Retinal pigment epithelial cell (primary cell): ENCODE data around the gene CINP.

Source experiments
- DNase-seq: peaks from one replicate; pipeline ENCODE4 v3.0.0-alpha.2; 2010; ENCODE audit warnings: low read depth
- H3K4me3 ChIP-seq: 2 replicates; pipeline ENCODE4 v1.5.1; 2011; ENCODE audit warnings: mild to moderate bottlenecking, low read length, control low read depth, moderate library complexity
- TF ChIP-seq, protein P1 (sequence below): conservative IDR thresholded peaks from 2 replicates; pipeline ENCODE4 v1.5.1; 2011; ENCODE audit warnings: low read depth, low read length, control low read depth, inconsistent platforms

CINP gene

DNA sequence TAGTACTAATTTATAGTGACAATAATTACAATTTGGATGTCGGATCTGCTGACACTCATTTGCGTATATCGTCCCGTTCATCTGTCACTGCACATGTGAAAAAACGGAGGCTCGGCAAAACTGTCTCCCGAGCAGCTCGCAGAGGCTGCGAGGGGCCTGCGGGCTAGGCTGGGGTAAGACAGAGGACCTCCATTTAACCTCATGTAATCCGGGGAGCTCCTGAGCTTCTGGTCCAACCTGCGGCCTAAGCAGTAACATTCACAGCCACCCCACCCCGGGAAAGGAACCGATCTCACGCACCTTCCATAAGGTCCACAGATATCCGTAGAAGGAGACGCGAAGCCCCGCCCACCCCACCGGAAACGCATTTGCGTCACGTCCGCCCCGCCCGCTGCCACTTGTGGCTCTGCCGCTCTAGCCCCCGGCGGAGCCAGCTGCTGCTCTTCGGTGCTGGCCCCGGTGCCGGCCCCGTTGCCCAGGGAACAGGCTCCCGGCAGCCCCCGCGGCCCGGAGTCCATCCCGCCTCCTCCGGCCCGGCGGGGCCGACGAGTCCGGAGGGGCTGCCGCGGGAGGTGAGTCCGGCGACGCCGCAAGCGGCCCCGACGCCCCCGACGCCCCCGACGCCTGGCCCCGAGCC, at the start of gene CINP, which contains the start of gene TECPR2:
TSS of gene CINP (minus strand) at position 346 of the 637 bp plus-strand sequence. CDS start at position 307, 39 bp downstream.
TSS of gene TECPR2 (plus strand) at position 397 of the 637 bp plus-strand sequence. CDS start 13,781 bp downstream, outside the sequence.
- DNase-seq, result peak; percentile 75
- peak within 1 kb of the TSS; percentile 97 for H3K4me3 ChIP-seq
- TF ChIP-seq, protein P1, sequence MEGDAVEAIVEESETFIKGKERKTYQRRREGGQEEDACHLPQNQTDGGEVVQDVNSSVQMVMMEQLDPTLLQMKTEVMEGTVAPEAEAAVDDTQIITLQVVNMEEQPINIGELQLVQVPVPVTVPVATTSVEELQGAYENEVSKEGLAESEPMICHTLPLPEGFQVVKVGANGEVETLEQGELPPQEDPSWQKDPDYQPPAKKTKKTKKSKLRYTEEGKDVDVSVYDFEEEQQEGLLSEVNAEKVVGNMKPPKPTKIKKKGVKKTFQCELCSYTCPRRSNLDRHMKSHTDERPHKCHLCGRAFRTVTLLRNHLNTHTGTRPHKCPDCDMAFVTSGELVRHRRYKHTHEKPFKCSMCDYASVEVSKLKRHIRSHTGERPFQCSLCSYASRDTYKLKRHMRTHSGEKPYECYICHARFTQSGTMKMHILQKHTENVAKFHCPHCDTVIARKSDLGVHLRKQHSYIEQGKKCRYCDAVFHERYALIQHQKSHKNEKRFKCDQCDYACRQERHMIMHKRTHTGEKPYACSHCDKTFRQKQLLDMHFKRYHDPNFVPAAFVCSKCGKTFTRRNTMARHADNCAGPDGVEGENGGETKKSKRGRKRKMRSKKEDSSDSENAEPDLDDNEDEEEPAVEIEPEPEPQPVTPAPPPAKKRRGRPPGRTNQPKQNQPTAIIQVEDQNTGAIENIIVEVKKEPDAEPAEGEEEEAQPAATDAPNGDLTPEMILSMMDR, result no peak

DNA sequence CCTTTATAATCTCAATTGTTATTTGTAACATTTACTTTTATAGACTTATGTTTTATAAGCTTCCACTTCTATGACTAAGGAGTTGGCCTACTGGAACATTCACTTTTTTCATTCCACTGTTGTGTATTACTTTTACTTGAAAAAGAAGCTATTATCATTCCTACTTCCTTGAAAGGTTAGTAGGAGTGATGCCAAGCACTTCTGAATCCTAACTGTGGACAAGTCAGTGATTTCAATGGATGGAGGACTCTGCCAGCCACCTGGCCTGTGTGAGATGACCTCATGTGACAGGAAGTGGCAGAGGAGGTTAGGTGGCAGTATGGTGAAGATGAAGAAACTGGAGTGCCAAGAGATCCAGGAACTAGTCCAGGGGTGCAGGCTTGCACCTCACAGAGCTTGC, 46.0 kb upstream of the CINP start:
- H3K4me3 ChIP-seq, result no peak overlapping the region
- no peak for DNase-seq
- TF ChIP-seq, protein P1, result no peak

- H3K4me3 ChIP-seq, result no peak overlapping the region
- TF ChIP-seq, protein P1, result no peak
- DNase-seq, result no peak
Measured at GRCh38 chr14:102407258-102407657, 44.6 kb upstream of the CINP start.

DNA sequence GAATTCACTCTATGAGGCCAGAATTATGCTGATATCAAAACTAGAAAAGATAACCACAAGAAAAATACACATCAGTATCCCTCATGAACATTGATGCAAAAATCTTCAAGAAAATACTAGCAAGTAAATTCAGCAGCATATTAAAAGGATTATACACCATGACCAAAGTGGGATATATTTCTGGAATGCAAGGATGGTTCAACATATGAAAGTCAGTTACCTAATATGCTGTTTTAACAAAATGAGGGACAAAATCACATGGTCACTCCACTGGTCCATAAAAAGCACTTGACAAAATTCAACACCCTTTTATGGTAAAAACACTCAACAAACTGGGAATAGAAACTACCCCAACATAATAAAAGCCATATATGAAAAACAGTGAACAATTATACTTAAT, 40.3 kb upstream of the CINP start:
- TF ChIP-seq, protein P1, result no peak
- H3K4me3 ChIP-seq, result no peak overlapping the region
- DNase-seq, result no peak

GRCh38 chr14:102396521-102396920, 33.8 kb upstream of the CINP start:
- no peak for DNase-seq
- H3K4me3 ChIP-seq, result no peak overlapping the region
- TF ChIP-seq, protein P1, result no peak

DNA sequence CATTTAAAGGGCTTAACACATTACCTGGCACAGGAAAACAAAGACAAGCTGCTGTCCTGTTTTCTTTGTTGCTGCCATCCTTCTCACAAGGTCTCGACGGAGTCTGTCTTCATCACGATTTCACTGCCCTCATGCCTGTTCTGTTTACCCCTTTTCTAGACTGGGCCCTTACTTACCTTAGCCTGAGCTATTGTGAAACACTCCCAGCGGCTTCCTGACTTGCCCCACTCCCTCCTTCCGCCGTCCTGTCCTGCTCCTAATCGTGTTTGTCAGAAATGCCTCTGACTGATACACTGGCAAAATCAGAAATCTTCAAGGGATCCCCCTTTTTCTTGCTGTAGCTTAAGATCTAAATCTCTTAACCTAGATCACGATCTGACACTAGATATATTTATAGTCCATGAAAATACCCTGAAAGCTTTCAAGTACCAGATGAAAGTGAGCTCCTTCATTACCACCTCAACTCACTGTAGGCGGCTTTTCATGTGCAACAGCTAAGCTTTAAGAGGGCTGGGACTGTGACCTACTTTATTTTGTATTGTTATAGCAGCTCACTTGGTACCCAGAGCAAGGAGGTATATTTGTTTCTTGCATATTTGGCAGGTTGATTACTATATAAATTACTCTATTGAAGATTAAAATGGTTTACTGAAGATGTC, 32.2 kb upstream of the CINP start:
- DNase-seq, result no peak
- H3K4me3 ChIP-seq, result no peak overlapping the region
- TF ChIP-seq, protein P1, result no peak

DNA sequence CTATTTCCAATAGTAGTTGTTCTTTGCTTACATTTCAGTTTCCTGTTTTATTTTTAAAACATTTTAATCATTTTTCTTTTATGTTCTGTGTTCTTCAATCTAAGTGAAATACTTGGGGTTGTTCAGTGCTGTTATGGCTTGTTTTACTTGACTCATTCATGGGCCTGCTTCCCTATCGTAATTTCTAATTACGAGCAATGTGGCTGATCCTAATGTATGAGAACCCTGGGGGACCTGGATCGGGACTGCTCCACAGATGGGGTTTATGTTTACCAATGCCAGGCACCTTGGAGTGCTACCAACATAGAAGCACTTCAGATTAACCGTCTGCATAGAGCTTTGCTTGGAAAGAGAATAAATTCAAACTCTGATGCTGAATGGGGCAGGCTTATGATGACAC, 29.8 kb upstream of the CINP start:
- no peak overlapping the region for H3K4me3 ChIP-seq
- DNase-seq, result no peak
- TF ChIP-seq, protein P1, result no peak
